Amniotic stem cell (primary cell): ENCODE results near the gene SLC4A4.

ENCODE experiments used
- DNase-seq: peaks from one replicate; lab custom pipeline; 2025; lab: John Stamatoyannopoulos, UW

Gene SLC4A4

DNA sequence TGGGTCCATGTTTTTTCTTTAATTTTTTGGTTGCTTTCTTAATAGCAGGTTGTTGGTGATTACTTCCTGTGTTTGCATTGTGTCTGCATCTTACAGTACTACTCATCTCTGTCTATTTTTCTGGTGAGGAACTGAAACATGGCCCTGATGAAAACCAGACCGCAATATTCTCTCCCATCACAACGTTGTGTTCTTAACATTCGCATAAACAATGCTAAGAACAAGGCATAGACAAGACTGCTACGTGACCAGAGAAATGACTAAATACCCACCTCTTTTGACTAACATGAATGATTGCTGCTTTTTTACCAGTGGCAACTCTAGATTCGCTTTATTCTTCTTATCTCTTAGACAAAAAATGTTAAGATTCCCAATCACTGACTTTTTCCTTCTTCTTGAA lies 266.0 kb downstream of the SLC4A4 start:
- DNase-seq, result no peak

DNA sequence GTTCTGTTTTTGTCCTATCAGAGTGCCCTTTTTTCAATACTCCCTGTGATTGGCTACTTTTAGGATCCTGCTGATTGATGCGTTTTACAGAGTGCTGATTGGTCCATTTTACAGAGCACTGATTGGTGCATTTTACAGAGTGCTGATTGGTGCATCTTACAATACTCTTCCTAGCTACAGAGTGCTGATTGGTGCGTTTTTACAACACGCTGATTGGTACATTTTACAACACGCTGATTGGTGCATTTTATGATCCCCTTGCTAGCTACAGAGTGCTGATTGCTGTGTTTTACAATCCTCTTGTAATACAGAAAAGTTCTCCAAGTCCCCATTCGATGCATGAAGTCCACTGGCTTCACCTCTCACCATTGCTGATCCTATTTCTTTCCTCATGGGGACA lies 268.3 kb downstream of the SLC4A4 start:
- no peak for DNase-seq

DNA sequence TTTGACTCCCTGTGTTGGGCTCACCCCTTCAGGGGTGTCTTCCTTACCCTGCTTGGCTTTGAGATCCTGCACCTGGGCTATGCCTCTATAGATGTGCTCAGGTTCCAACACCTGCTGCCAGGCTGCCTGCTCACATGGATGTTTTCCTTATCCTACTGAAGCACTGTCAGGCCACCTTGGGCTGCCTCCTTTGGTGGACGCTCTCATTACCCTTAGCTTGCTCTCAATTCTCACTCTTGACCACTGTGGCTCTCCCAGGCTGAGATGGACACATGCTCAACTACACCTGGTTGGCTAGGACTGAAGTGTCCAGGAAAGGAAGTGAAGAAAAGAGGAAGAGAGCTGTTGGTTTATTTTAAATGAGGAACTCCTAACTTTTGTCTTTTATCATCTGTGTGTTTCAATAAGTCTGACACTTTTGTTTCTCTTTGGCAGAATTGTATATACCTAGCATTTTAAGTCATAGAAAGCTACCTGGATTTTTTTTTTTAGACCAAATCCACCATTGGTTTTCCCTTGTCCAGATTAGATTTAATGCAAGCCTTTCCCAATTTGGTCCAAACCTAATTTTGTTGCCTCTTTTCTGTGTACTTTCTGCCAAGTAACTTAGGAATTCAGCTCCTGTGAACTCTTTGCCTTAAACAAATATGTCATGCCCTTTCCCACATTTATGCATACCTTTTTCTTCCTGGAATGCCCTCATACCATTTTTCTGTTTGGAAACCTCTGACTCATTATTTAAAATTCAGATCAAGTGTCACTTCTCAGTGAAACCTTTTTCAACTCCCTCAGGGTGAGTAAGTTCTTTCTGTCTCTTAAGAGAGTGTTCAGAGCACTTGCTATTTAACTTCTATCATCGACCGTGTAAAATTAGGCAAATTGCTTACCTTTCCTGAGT lies 269.2 kb downstream of the SLC4A4 start:
- DNase-seq, result no peak

DNA sequence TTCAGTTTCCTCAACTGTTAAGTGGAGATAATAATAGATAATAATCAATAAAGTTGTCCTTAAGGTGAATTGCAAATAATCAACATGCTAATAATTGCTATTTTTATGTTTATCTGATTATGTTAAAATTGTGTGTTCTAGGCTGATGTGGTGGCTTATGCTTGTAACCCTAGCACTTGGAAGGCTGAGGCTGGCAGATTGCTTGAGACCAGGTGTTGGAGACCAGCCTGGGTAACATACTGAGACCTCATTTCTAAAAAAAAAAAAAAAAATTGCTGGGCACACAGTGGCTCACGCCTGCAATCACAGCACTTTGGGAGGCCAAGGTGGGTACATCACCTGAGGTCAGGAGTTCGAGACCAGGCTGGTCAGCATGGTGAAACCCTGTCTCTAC lies 269.9 kb downstream of the SLC4A4 start:
- no peak for DNase-seq

DNA sequence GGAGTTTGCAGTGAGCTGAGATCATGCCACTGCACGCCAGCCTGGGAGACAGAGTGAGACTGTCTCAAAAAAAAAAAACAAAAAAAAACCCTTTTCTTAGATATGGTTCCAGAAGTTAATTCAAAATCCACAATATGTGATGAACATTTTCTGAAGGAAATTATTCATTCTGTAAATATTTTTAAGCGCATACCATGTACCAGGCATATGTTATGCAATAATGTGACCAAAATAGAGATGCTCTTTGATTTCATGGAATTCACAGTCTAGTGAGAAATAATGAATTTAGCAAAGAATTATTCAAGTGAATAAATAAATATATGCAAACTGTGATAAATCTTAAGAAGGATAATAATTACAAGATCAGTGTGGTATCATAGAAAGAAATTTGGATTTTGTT lies 270.3 kb downstream of the SLC4A4 start:
- no peak for DNase-seq

DNA sequence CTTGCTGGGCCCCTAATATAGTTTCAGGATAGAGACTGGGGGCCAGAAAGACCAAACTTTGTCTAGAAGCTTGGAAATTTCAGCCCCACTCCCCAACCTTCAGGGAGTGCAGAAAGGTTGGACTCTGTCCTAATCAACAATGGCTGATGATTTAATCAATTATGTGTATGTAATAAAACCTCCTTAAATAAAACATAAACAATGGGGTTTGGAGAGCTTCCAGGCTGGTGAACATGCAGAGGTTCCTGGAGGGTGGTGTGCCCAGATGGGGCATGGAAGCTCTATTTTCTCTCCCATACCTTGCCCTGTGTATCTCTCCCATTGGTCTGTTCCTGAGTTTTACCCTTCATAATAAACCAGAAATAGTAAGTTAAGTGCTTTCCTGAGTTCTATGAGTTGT lies 270.8 kb downstream of the SLC4A4 start:
- DNase-seq, result no peak

DNA sequence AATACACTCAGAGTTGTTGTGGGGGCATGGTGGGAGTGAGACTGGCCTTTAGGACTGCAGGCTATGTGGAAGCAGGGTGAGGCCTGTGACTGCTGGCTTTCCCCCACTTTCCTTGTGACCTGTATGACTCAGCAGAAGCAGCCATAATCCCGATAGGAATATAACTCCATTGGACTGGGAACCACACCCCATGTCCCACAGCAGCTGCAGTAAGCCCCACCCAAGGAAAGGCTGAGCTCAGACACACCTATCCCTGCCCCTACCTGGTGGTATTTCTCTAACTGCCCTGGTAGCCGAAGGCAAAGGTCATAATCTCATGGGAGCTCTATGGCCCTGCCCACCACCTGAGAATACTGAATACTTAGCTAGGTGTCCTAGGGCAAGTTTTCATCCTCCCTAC lies 275.8 kb downstream of the SLC4A4 start:
- DNase-seq, result no peak

DNA sequence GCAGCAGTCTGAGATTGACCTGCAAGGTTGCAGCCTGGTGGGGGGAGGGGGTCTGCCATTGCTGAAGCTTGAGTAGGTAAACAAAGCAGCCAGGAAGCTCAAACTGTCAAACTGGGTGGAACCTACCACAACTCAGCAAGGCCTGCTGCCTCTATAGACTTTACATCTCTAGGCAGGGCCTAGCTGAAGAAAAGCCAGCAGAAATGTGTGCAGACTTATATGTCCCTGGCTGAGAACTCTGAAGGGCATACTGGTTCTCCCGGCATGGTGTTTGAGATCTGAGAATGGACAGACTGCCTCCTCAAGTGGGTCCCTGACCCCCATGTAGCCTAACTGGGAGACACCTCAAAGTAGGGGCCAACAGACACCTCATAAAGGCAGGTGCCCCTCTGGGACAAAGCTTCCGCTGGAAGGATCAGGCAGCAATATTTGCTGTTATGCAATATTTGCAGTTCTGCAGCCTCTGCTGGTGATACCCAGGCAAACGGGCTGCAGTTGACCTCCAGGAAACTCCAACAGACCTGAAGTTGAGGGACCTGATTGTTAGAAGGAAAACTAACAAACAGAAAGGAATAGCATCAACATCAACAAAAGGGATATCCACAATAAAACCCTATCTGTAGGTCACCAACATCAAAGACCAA lies 277.5 kb downstream of the SLC4A4 start:
- DNase-seq, result no peak
